Muscle layer of duodenum (tissue), 2 donors: ENCODE measurements around the gene PLXNA4.

Experiments used
- H3K27ac ChIP-seq: one replicate; pipeline ENCODE4 v1.7.0; 2013; ENCODE audit warnings: mild to moderate bottlenecking, low read length
- H3K27me3 ChIP-seq: one replicate; pipeline ENCODE4 v1.7.0; 2013; ENCODE audit warnings: low read depth, mild to moderate bottlenecking, control low read depth, low read length
- H3K36me3 ChIP-seq, 2 donors: one replicate each; pipeline ENCODE4 v1.7.0; 2013; ENCODE audit warnings: low read length in 2 of 2, control low read depth in 1 of 2, mild to moderate bottlenecking in 1 of 2; ENCODE audit not compliant: insufficient read depth in 2 of 2, control insufficient read depth in 1 of 2
- H3K4me1 ChIP-seq, 2 donors: one replicate each; pipeline ENCODE4 v1.7.0; 2013; ENCODE audit warnings: low read length in 2 of 2, mild to moderate bottlenecking in 2 of 2, control low read depth in 1 of 2, moderate library complexity in 1 of 2; ENCODE audit not compliant: insufficient read depth in 2 of 2, control insufficient read depth in 1 of 2
- H3K4me3 ChIP-seq, 2 donors: one replicate each; pipeline ENCODE4 v1.7.0; 2013; ENCODE audit warnings: low read length in 2 of 2, low read depth in 1 of 2, mild to moderate bottlenecking in 1 of 2
- H3K9me3 ChIP-seq, 2 donors: one replicate each; pipeline ENCODE4 v1.7.0; 2013; ENCODE audit warnings: low read length in 2 of 2, control low read depth in 1 of 2, mild to moderate bottlenecking in 1 of 2; ENCODE audit not compliant: control insufficient read depth in 1 of 2
- donor health status: healthy.

PLXNA4 gene

DNA sequence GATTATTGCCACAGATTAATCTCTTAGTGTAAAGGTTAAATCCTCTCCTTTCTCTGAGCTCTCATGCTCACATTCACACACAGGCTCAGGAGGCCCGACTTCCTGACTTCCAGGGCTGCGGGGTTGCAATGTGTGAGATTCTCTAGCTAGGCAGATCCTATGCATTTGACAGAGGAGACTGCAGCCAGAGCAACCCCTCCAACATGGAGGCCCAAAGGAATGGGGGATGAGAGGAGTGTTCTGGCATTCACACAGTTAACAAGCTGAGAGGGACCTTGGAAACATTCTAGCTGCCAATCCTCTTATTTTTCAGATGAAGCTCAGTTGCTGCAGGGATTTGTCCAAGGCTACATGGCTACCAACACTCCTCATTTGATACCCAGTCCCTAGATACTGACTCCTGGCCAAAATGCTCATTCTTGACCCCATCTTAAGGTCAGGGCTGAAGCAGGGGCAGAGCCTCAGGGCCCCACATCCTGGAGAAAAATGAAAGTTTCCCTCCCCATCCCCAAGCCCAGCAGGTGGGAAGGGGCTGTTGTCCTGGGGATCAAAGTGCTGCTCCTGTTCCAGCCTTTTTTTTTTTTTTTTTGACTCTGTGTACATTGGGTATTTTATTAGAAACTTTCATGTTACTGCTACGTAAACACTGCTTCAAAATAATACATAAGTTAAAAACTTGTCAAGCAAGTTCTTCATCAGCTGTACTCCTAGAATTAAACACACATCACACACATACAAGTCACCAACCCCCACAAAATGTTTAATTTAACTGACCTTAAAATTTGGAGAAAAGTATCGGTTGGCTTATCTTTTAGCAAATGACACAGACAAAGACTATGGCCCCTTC is 325.6 kb downstream of the PLXNA4 start:
- Histone ChIP-seq H3K9me3 (no peaks in the 10 kb centered on the region), H3K27ac (peak overlapping the region; percentile 54), H3K4me1 (peaks cover 6 to 7% of the 10 kb centered on the region in 2 donors), H3K4me3 (no peak overlapping the region), H3K36me3 (no peaks in the 10 kb centered on the region), H3K27me3 (no peaks in the 10 kb centered on the region)

DNA sequence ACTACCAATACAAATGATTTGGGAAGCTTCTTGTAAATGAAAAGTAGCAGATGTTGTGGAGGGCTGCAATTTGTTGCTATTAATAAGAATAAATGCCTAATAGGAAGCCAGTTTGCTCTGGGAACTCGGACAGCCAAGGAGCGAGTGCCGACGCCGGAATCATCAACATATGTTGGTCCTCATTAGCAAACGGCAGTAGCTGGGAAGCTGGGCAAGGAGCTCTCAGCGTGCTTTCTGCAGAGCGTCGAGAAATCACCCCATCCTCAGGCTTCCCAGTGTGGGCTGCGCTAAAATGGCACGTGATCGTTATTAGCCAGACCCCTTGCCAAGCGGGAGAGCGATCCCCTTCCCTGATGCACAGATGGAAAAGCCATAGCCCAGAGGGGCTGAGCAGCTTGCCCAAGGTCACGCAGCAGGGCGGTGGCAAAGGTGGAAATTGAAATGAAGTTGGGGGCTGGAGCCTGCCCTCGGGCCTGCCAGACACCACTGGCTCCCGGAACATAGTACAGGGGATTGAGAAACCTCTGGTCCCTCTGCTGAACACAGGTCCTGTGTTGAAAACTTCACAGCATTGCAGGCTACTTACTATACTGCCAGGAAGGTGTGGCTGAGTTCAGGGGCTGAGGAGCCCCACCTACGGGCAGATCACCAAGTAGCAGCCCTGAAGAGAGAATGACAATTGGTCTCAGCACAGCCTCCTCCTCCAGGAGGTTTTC is 326.9 kb downstream of the PLXNA4 start:
- Histone ChIP-seq H3K27ac (no peak overlapping the region), H3K27me3 (no peaks in the 10 kb centered on the region)

DNA sequence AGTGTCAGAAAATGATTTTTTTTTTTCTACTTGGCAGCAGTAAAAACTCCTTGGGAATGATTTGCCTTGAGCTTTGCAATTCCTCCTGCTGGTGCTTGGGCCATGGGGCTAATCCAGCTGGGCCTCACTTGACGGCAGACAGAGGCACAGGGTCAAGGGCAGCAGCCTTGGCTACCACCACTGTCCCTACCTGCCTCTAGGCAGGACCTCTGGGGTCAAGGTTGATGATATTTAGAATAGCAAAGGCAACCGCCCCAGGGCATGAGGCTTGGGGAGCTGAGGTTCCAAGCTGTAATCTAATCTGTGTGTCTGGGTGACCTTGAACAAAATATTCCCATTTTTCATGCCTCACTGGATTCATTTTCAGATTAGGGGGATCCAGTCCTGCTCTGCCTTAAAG is 327.4 kb downstream of the PLXNA4 start:
- Histone ChIP-seq H3K27ac (no peak overlapping the region), H3K4me3 (no peak overlapping the region)

More for the DNA sequence above, 326.9 kb downstream of the PLXNA4 start:
- H3K4me1 ChIP-seq: peaks cover 5 to 6% of the 10 kb centered on the region in 2 donors
- H3K4me3 ChIP-seq: no peak overlapping the region
- H3K36me3 ChIP-seq: no peaks in the 10 kb centered on the region
- peaks cover 0 to 2% of the 10 kb centered on the region in 2 donors for H3K9me3 ChIP-seq

DNA sequence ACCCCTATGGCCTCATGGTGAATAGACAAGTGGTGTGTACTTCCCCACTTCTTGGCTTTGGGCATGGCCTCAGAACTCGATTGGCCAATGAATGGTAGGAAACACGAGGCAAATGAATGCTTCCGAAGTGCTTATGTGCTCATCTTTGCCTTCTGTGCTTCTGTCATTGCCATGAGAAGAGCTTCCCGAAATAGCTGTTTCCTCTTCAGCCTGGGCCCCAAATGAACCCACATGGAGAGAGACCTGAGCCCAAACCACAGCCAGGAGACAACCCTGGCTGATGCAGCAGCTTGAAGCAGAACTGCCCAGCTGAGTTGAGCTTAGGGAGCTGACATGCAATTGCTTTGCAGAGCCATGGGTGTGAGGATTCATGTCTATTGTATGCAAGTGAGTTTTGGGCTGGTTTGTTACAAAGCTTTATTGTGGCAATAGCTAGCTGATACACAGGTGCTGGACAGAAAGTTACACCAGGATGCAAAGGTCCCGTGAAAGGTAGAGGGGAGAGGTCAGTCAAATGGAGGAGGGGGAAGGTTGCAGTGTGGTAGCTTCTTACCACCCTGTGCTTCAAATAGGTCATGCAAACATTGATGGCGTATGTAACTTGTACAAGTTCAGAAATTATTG is 328.2 kb downstream of the PLXNA4 start:
- peaks cover 0 to 2% of the 10 kb centered on the region in 2 donors for H3K9me3 ChIP-seq
- H3K36me3 ChIP-seq: no peaks in the 10 kb centered on the region
- peaks cover 5 to 6% of the 10 kb centered on the region in 2 donors for H3K4me1 ChIP-seq
- no peaks in the 10 kb centered on the region for H3K27me3 ChIP-seq
- H3K27ac ChIP-seq: no peak overlapping the region
- H3K4me3 ChIP-seq: no peak overlapping the region

More for the DNA sequence above, 327.4 kb downstream of the PLXNA4 start:
- Histone ChIP-seq H3K36me3 (no peaks in the 10 kb centered on the region), H3K4me1 (peaks cover 5 to 6% of the 10 kb centered on the region in 2 donors), H3K9me3 (peaks cover 0 to 2% of the 10 kb centered on the region in 2 donors), H3K27me3 (no peaks in the 10 kb centered on the region)

DNA sequence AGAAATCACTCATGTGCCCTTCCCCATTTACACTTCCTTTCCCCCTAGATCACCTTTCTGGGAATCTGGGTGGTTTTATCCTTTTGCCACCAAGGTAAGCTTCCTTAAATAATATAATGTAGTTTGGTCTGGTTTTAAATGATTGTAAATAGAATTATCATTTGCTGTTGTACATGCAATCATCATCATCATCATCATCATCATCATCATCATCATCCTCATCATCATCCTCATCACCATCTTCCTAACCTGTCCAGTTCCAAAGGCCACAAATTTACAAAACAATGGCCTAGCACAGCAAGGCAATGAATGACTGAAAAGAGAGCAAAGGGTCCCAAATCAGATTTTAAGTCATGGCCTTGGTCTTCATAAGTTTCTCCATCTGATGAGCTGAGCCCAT is 329.7 kb downstream of the PLXNA4 start:
- no peak overlapping the region for H3K4me3 ChIP-seq
- peaks cover 0 to 2% of the 10 kb centered on the region in 2 donors for H3K9me3 ChIP-seq
- H3K4me1 ChIP-seq: peaks cover 3 to 4% of the 10 kb centered on the region in 2 donors
- no peaks in the 10 kb centered on the region for H3K27me3 ChIP-seq
- H3K27ac ChIP-seq: no peak overlapping the region
- H3K36me3 ChIP-seq: no peaks in the 10 kb centered on the region

DNA sequence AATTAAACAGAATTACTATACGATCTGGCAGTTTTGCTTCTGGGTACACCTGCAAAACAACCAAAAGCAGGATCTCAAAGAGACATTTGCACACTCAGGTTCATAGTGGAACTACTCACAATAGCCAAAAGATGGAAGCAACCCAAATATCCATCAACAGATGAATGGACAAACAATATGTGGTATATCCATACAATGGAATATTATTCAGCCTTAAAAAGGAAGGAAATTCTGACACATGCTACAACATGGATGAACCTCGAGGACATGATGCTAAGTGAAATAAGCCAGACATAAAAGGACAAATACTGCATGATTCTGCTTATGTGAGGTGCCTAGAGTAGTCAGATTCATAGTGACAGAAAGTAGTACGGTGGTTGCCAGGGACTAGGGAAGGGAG is 330.7 kb downstream of the PLXNA4 start:
- Histone ChIP-seq H3K36me3 (no peaks in the 10 kb centered on the region), H3K4me3 (no peak overlapping the region), H3K27ac (no peak overlapping the region), H3K4me1 (peaks cover 0 to 2% of the 10 kb centered on the region in 2 donors), H3K27me3 (no peaks in the 10 kb centered on the region), H3K9me3 (peaks cover 0 to 2% of the 10 kb centered on the region in 2 donors)

DNA sequence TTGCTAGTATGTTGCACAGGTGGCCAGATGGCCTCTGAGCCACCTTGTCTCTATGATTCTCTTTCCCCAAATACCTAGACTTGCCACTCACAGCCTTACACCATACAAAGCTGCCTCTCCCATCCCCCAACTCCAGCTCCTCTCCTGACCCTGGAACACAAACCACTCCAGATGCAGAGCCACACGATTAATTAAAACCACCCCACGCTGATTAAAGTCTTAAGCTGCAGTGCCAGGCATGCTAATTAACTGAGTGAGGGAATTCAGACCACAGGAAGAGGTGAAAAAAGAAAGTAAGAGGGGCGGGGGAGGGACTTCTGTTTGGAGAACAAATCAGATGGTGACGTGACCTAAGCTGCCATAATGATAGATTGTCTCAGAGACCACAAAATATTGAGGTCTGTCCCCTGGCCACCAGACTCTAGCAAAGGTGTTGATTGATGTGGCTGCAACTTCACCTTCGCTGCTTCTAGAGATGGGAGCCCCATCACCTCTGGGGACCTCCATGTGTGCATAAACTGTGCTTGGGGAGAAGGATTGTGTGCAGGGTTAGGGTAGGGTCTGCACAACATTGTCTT is 331.3 kb downstream of the PLXNA4 start:
- Histone ChIP-seq H3K9me3 (peaks cover 0 to 2% of the 10 kb centered on the region in 2 donors), H3K4me3 (no peak overlapping the region), H3K4me1 (peaks cover 0 to 5% of the 10 kb centered on the region in 2 donors), H3K27me3 (no peaks in the 10 kb centered on the region), H3K36me3 (no peaks in the 10 kb centered on the region), H3K27ac (no peak overlapping the region)

DNA sequence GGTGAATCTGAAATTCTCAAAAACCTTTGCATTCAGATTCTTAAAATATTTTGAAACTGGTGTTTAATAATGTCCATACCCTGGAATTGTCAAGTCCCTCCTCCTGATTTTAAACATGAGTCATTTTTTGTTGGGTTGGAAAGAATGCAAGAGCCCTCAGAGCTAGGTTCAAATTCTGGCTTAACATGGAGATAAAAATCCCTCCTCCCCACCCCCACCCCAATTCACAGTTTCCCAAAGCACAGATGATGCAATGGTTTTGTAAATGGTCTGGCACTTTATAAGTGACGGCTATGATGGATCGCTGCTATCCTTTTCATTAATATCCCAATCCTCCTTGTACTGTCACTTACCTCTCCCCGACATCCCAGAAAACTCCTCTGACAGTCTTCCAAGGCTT is 332.8 kb downstream of the PLXNA4 start:
- Histone ChIP-seq H3K4me1 (peaks cover 0 to 5% of the 10 kb centered on the region in 2 donors), H3K27ac (no peak overlapping the region), H3K36me3 (no peaks in the 10 kb centered on the region), H3K4me3 (no peak overlapping the region), H3K27me3 (no peaks in the 10 kb centered on the region), H3K9me3 (peaks cover 0 to 2% of the 10 kb centered on the region in 2 donors)

DNA sequence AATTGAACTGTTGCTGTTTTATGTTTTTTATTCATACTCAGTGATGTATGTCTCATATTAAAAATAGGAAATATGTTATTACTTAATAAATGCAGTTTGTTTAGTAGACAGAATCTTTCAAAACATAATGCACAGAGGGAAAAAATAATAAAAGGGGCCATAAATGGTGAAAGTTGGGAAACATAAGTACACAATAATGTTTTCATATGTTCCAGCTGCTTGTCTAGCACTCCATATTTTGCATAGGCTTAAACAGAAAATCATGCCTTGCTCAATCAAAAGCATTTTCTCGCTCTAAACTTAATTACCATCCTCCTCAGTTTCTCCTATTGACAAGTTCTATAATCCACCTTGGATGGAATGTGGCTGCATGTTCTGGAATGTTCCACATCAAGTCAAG is 333.2 kb downstream of the PLXNA4 start:
- Histone ChIP-seq H3K4me1 (peaks cover 0 to 5% of the 10 kb centered on the region in 2 donors), H3K27ac (no peak overlapping the region)

DNA sequence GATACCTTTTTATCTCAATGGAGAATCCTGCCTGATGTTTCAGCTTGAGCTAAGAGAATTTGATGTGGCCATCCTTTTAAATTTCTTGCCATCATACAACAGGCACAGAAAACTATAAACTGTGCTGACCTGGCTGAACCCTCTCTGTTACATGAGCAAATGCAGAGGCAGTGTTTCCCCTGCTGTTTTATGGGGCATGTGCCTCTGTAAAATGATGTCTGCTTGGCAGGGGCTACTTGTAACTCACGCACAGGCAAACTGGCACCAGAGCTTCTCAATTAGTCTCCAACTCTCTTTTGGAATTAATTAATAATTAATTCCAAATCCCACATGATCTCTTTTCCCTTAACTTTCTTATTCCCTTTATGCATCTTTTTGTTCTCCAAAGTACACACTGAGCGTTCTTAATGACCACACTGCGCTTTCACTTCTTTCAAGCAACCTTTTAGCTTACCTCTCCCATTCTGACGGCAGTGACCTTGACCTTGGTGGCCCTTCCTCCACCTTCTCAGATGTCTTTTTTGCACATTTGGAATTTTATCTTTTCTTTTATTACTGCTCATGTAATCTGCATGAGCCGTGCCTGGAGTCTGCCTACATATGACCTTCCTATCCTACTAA is 334.0 kb downstream of the PLXNA4 start:
- Histone ChIP-seq H3K27me3 (no peaks in the 10 kb centered on the region), H3K4me1 (peaks cover 0 to 5% of the 10 kb centered on the region in 2 donors), H3K9me3 (peaks cover 0 to 2% of the 10 kb centered on the region in 2 donors), H3K4me3 (no peak overlapping the region), H3K27ac (no peak overlapping the region), H3K36me3 (no peaks in the 10 kb centered on the region)

More for the DNA sequence above, 333.2 kb downstream of the PLXNA4 start:
- Histone ChIP-seq H3K27me3 (no peaks in the 10 kb centered on the region), H3K9me3 (peaks cover 0 to 2% of the 10 kb centered on the region in 2 donors), H3K4me3 (no peak overlapping the region), H3K36me3 (no peaks in the 10 kb centered on the region)
